HepG2 (cell line): Measurements from ENCODE around the gene RAPGEF5. TPM values are rescaled to one million over a fixed set of nuclear protein-coding genes. Genes with fewer than 3 reads are reported as not detected.

Source experiments
- CHD4 ChIP-seq: fragments of 200-600 bp; sonication (generic); IDR thresholded peaks from 2 replicates; pipeline ENCODE4 v1.7.0; 2017; ENCODE audit warnings: mild to moderate bottlenecking, low read length, borderline replicate concordance
- GATAD1 ChIP-seq: IDR thresholded peaks from 2 replicates; pipeline ENCODE4 v1.6.1; 2016; ENCODE audit warnings: missing genetic modification reagents, missing compliant biosample characterization
- HNRNPK ChIP-seq: fragments of 200-400 bp; formaldehyde crosslinking; IDR thresholded peaks from 2 replicates; pipeline ENCODE4 v1.6.1; 2018; ENCODE audit warnings: low read length, low read depth, moderate library complexity, mild to moderate bottlenecking; ENCODE audit not compliant: poor library complexity, severe bottlenecking
- NRL ChIP-seq: sonication (generic); formaldehyde crosslinking; IDR thresholded peaks from 2 replicates; pipeline ENCODE4 v1.5.0; 2020; ENCODE audit warnings: missing genetic modification reagents, mild to moderate bottlenecking, moderate library complexity, borderline replicate concordance
- ZNF17 ChIP-seq: sonication (generic); formaldehyde crosslinking; IDR thresholded peaks from 2 replicates; pipeline ENCODE4 v1.5.0; 2020; ENCODE audit warnings: mild to moderate bottlenecking, missing genetic modification reagents
- ZNF234 ChIP-seq: sonication (generic); formaldehyde crosslinking; conservative IDR thresholded peaks from 2 replicates; pipeline ENCODE4 v1.5.1; 2020; ENCODE audit warnings: mild to moderate bottlenecking, missing genetic modification reagents
- ZNF264 ChIP-seq: sonication (generic); formaldehyde crosslinking; IDR thresholded peaks from 2 replicates; pipeline ENCODE4 v1.4.0; 2020; ENCODE audit warnings: missing genetic modification reagents
- ZNF441 ChIP-seq: sonication (generic); formaldehyde crosslinking; IDR thresholded peaks from 2 replicates; pipeline ENCODE4 v1.7.0; 2021; ENCODE audit warnings: missing genetic modification reagents, borderline replicate concordance
- ZNF660 ChIP-seq: sonication (generic); formaldehyde crosslinking; IDR thresholded peaks from 2 replicates; pipeline ENCODE4 v1.5.1; 2020; ENCODE audit warnings: mild to moderate bottlenecking, low read depth, missing genetic modification reagents, borderline replicate concordance
- ZSCAN12 ChIP-seq: sonication (generic); formaldehyde crosslinking; IDR thresholded peaks from 2 replicates; pipeline ENCODE4 v1.9.0; 2021; ENCODE audit warnings: mild to moderate bottlenecking, missing genetic modification reagents
- polyA plus RNA-seq, 8 experiments: library from polyadenylated mRNA; depleted of rRNA in 3 of 8; stranded (reverse) in 7 of 8; unstranded in 1 of 8; fragments of >200 nt; fragmentation: Illumina TruSeq in 4 of 8; extraction: Trizol in 4 of 8; gene quantifications; 2 replicates each; pipeline versions ENCODE4 v1.2.1 to v1.2.3, GENCODE V29; 2011 to 2016; ENCODE audit warnings: low read depth in 4 of 8, missing spikeins in 1 of 8, mixed read lengths in 1 of 8; ENCODE audit not compliant: insufficient read depth in 1 of 8
- total RNA-seq, 5 experiments: library from RNA; depleted of rRNA; stranded (reverse); fragments of >200 nt; fragmentation: Illumina TruSeq; extraction: Trizol; gene quantifications; 2 replicates each; pipeline ENCODE4 v1.2.3, GENCODE V29; 2016; ENCODE audit warnings: low read depth in 1 of 5
- TF ChIP-seq, protein P1 (sequence below): IDR thresholded peaks from 2 replicates; pipeline ENCODE4 v1.4.0; 2020; ENCODE audit warnings: mild to moderate bottlenecking, missing genetic modification reagents
- TF ChIP-seq, protein P2 (sequence below): sonication (generic); formaldehyde crosslinking; IDR thresholded peaks from 2 replicates; pipeline ENCODE4 v1.8.1; 2023; ENCODE audit warnings: missing genetic modification reagents, inconsistent platforms, borderline replicate concordance
- TF ChIP-seq, protein P3 (sequence below), 2 experiments: fragments of 450-650 bp in 1 of 2; sonication (generic) in 1 of 2; formaldehyde crosslinking; IDR thresholded peaks; 2 replicates each; pipeline versions ENCODE4 v1.5.0 to v1.8.0; 2020 to 2022; ENCODE audit warnings: mild to moderate bottlenecking in 1 of 2, missing genetic modification reagents in 1 of 2
- TF ChIP-seq, protein P4 (sequence below): sonication (generic); formaldehyde crosslinking; IDR thresholded peaks from 2 replicates; pipeline ENCODE4 v1.5.0; 2020; ENCODE audit warnings: missing genetic modification reagents, mild to moderate bottlenecking, borderline replicate concordance
- TF ChIP-seq, protein P5 (sequence below): sonication (generic); formaldehyde crosslinking; IDR thresholded peaks from 2 replicates; pipeline ENCODE4 v1.4.0; 2020; ENCODE audit warnings: missing genetic modification reagents, borderline replicate concordance
- TF ChIP-seq, protein P6 (sequence below): sonication (generic); formaldehyde crosslinking; IDR thresholded peaks from 2 replicates; pipeline ENCODE4 v1.5.0; 2020; ENCODE audit warnings: mild to moderate bottlenecking, missing genetic modification reagents

RAPGEF5 gene
- total and polyA plus RNA-seq, 2 of the 13 experiments (the other 11 are each of a cell fraction or from before 2014, with no cell fraction given) = 17.1 to 23.4 TPM

DNA sequence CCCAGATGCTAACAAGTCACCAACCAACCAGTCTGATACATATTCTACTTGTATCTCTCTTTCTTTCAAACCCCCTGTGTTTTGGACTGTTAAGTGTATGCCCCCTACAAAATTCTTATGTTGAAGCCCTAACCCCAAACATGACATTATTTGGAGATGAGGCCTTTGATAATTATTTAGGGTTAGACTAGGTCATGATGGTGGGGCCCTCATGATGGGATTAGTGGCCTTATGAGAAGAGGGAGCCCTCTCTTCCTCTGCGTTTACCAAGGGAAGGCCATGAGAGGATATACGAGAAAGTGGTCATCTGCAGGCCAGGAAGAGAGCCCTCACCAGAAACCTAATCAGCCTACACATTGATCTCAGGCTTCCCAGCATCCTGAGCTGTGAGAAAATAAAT is 2.5 kb downstream of the RAPGEF5 start (continued):
- TF ChIP-seq NRL (CRISPR knock-in tag) = no peak
- TF ChIP-seq ZSCAN12 (CRISPR knock-in tag) = no peak
- TF ChIP-seq, protein P1, sequence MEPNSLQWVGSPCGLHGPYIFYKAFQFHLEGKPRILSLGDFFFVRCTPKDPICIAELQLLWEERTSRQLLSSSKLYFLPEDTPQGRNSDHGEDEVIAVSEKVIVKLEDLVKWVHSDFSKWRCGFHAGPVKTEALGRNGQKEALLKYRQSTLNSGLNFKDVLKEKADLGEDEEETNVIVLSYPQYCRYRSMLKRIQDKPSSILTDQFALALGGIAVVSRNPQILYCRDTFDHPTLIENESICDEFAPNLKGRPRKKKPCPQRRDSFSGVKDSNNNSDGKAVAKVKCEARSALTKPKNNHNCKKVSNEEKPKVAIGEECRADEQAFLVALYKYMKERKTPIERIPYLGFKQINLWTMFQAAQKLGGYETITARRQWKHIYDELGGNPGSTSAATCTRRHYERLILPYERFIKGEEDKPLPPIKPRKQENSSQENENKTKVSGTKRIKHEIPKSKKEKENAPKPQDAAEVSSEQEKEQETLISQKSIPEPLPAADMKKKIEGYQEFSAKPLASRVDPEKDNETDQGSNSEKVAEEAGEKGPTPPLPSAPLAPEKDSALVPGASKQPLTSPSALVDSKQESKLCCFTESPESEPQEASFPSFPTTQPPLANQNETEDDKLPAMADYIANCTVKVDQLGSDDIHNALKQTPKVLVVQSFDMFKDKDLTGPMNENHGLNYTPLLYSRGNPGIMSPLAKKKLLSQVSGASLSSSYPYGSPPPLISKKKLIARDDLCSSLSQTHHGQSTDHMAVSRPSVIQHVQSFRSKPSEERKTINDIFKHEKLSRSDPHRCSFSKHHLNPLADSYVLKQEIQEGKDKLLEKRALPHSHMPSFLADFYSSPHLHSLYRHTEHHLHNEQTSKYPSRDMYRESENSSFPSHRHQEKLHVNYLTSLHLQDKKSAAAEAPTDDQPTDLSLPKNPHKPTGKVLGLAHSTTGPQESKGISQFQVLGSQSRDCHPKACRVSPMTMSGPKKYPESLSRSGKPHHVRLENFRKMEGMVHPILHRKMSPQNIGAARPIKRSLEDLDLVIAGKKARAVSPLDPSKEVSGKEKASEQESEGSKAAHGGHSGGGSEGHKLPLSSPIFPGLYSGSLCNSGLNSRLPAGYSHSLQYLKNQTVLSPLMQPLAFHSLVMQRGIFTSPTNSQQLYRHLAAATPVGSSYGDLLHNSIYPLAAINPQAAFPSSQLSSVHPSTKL (CRISPR knock-in tag) = no peak
- TF ChIP-seq, protein P2, sequence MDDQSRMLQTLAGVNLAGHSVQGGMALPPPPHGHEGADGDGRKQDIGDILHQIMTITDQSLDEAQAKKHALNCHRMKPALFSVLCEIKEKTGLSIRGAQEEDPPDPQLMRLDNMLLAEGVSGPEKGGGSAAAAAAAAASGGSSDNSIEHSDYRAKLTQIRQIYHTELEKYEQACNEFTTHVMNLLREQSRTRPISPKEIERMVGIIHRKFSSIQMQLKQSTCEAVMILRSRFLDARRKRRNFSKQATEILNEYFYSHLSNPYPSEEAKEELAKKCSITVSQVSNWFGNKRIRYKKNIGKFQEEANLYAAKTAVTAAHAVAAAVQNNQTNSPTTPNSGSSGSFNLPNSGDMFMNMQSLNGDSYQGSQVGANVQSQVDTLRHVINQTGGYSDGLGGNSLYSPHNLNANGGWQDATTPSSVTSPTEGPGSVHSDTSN = no peak
- TF ChIP-seq HNRNPK = no peak
- TF ChIP-seq, protein P3, sequence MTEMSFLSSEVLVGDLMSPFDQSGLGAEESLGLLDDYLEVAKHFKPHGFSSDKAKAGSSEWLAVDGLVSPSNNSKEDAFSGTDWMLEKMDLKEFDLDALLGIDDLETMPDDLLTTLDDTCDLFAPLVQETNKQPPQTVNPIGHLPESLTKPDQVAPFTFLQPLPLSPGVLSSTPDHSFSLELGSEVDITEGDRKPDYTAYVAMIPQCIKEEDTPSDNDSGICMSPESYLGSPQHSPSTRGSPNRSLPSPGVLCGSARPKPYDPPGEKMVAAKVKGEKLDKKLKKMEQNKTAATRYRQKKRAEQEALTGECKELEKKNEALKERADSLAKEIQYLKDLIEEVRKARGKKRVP (CRISPR knock-in tag; IDR thresholded peaks at IDR 0.05) = no peak
- no peak for TF ChIP-seq GATAD1 (CRISPR knock-in tag)
- no peak for TF ChIP-seq ZNF234 (CRISPR knock-in tag)
- TF ChIP-seq, protein P4, sequence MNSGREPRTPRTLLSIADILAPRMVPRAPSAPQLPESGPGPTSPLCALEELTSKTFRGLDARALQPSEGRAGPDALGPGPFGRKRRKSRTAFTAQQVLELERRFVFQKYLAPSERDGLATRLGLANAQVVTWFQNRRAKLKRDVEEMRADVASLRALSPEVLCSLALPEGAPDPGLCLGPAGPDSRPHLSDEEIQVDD (CRISPR knock-in tag) = no peak
- TF ChIP-seq, protein P5, sequence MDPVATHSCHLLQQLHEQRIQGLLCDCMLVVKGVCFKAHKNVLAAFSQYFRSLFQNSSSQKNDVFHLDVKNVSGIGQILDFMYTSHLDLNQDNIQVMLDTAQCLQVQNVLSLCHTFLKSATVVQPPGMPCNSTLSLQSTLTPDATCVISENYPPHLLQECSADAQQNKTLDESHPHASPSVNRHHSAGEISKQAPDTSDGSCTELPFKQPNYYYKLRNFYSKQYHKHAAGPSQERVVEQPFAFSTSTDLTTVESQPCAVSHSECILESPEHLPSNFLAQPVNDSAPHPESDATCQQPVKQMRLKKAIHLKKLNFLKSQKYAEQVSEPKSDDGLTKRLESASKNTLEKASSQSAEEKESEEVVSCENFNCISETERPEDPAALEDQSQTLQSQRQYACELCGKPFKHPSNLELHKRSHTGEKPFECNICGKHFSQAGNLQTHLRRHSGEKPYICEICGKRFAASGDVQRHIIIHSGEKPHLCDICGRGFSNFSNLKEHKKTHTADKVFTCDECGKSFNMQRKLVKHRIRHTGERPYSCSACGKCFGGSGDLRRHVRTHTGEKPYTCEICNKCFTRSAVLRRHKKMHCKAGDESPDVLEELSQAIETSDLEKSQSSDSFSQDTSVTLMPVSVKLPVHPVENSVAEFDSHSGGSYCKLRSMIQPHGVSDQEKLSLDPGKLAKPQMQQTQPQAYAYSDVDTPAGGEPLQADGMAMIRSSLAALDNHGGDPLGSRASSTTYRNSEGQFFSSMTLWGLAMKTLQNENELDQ (CRISPR knock-in tag) = no peak
- TF ChIP-seq CHD4 = no peak
- TF ChIP-seq ZNF660 (CRISPR knock-in tag) = no peak
- TF ChIP-seq, protein P6, sequence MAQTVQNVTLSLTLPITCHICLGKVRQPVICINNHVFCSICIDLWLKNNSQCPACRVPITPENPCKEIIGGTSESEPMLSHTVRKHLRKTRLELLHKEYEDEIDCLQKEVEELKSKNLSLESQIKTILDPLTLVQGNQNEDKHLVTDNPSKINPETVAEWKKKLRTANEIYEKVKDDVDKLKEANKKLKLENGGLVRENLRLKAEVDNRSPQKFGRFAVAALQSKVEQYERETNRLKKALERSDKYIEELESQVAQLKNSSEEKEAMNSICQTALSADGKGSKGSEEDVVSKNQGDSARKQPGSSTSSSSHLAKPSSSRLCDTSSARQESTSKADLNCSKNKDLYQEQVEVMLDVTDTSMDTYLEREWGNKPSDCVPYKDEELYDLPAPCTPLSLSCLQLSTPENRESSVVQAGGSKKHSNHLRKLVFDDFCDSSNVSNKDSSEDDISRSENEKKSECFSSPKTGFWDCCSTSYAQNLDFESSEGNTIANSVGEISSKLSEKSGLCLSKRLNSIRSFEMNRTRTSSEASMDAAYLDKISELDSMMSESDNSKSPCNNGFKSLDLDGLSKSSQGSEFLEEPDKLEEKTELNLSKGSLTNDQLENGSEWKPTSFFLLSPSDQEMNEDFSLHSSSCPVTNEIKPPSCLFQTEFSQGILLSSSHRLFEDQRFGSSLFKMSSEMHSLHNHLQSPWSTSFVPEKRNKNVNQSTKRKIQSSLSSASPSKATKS = no peak
- TF ChIP-seq ZNF441 (CRISPR knock-in tag) = 0 out of 2 replicates have a peak, but pooled peaks have one; percentile 34
- TF ChIP-seq ZNF17 (CRISPR knock-in tag) = no peak
- peak; percentile 100 for TF ChIP-seq ZNF264 (CRISPR knock-in tag)
